Measurements from ENCODE around the gene HABP4.

- TF ChIP-seq CTCF (conservative IDR thresholded peaks at IDR 0.05) (no peak), ZFX (IDR thresholded peaks at IDR 0.05) (no peak)
Observed at GRCh38 chr9:96512240-96512639, 62.3 kb downstream of the HABP4 start.

All from C4-2B (cell line).